ENCODE results near the gene RANBP2.

Gene RANBP2

DNA sequence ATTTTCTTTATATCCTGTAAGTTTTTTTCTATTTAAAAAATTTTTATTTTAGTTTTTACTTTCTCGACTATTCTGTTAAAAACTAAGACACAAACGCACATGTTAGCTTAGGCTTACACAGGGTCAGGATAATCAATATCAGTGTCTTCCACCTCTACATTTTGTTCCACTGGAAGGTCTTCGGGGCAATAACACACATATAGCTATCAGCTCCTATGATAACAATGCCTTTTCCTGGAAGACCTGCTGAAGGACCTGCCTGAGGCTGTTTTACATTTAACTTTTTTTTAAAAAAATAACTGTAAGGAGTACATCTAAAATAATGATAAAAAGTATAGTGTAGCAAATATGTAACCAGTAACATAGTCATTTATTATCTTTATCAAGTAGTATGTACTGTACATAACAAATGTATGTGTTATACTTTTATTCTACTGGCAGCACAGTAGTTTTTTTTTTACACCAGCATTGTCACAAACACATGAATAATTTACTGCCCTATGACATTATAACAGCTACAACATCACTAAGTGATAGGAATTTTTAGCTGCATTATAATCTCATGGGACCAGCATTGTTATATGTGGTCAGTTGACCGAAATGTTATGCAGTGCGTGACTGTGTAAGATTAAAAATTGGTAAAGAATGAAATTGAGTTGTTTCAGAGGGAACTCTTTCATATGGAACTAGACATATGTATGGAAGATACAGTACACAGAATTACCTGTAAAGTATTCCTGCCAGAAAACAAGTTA is 105.2 kb downstream of the RANBP2 start:
- no peak overlapping the region for H3K27ac ChIP-seq
- TF ChIP-seq, protein P1, sequence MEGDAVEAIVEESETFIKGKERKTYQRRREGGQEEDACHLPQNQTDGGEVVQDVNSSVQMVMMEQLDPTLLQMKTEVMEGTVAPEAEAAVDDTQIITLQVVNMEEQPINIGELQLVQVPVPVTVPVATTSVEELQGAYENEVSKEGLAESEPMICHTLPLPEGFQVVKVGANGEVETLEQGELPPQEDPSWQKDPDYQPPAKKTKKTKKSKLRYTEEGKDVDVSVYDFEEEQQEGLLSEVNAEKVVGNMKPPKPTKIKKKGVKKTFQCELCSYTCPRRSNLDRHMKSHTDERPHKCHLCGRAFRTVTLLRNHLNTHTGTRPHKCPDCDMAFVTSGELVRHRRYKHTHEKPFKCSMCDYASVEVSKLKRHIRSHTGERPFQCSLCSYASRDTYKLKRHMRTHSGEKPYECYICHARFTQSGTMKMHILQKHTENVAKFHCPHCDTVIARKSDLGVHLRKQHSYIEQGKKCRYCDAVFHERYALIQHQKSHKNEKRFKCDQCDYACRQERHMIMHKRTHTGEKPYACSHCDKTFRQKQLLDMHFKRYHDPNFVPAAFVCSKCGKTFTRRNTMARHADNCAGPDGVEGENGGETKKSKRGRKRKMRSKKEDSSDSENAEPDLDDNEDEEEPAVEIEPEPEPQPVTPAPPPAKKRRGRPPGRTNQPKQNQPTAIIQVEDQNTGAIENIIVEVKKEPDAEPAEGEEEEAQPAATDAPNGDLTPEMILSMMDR (IDR thresholded peaks at IDR 0.05): no peak
- TF ChIP-seq ZFX (IDR thresholded peaks at IDR 0.05; ENCODE audit: borderline replicate concordance): no peak

DNA sequence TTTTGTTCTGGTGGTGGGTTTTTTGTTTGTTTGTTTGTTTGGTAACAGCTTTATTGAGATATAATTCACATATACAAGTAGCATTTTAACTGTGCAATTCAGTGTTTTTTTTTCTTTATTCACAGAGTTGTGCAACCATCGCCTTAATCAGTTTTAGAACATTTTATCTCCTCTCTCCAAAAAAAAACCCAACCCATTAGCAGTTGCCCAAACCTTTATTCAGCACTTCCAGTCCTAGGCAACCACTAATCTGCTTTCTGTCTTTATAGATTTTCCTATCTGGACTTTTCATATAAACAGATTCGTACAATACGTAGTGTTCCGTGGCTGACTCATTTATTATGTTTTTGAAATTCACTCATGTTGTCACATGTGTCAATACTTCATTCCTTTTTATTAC is 106.0 kb downstream of the RANBP2 start:
- no peak overlapping the region for H3K27ac ChIP-seq
- no peak for TF ChIP-seq ZFX (IDR thresholded peaks at IDR 0.05; ENCODE audit: borderline replicate concordance)
- TF ChIP-seq, protein P1 (IDR thresholded peaks at IDR 0.05): no peak

DNA sequence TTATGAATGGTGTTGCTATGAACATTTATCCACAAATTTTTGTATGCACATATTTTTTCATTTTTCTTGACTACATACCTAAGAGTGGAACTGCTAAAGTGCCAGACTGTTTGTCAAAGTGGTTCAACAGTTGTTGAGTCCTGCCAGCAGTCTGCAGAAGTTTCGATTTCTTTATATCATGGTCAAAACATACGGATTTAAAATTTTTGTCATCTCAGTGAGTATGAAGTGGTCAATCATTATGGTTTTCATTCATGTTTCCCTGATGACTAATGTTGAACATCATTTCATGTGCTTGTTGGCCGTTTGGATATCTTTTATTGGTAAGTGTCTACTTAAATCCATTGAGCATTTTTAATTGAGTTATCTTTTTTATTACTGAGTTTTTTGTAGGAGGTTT is 106.5 kb downstream of the RANBP2 start:
- TF ChIP-seq ZFX (IDR thresholded peaks at IDR 0.05; ENCODE audit: borderline replicate concordance): no peak
- no peak overlapping the region for H3K27ac ChIP-seq

DNA sequence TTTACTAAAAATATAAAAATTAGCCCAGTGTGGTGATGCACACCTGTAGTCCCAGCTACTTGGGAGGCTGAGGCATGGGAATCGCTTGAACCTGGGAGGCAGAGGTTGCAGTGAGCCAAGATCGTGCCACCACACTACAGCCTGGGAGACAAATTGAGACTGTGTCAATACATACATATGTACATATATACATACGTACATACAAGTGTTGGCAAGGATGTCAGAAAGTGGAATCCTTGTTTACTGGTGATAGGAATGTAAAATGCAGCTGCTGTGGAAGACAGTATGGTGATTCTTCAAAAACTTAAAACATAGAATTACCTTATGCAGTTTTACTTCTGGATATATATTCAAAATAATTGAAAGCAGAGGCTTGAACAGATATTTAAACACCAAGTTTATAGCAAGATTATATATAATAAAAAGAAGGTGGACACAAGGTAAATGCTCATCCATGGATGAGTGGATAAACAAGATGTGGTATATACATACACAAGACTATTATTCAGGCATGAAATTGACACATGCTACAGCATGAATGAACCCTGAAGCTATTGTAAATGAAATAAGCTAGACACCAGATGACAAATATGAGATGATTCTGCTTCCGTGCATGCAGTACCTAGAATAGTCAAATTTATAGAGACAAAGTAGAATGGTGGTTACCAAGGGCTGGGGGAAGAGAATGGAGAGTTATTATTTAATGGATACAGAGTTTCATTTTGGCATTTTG is 110.5 kb downstream of the RANBP2 start:
- TF ChIP-seq, protein P1 (IDR thresholded peaks at IDR 0.05): no peak
- TF ChIP-seq ZFX (IDR thresholded peaks at IDR 0.05; ENCODE audit: borderline replicate concordance): no peak
- H3K27ac ChIP-seq: no peak overlapping the region

DNA sequence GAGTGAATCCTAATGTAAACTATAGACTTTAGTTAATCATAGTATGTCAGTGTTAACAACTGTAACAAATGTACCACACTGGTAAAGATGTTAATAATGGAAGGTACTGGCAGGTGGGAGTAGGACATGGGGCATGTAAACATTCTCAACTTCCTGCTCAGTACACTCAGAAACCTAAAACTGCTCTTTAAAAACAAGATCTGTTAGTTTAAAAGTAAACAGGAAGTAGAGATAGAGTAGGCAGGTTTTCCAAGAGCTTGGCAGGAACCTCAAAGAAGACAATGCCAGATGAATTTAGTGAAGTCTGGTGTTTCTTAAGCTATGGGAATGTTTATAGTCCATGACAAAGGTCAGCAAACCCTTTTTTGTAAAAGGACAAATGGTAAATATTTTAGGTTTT is 113.9 kb downstream of the RANBP2 start:
- no peak overlapping the region for H3K27ac ChIP-seq
- no peak for TF ChIP-seq ZFX (IDR thresholded peaks at IDR 0.05; ENCODE audit: borderline replicate concordance)
- TF ChIP-seq, protein P1 (IDR thresholded peaks at IDR 0.05): no peak

DNA sequence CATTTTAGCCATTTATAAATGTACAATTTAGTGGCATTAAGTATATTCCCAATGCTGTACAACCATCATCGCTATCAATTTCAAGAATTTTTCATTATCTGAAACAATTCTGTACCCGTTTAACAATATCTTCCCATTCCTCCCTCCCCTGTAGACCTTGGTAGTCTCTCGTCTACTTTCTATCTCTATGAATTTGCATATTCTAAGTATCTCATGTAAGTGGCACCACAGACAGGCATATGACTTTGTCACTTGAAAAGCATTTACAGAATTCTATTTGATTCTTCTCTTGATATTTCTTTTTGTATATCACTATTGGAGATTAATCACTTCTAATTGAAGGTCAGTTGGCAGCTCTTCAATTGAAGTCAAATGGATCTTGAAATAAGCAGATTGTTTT is 115.3 kb downstream of the RANBP2 start:
- TF ChIP-seq, protein P1 (IDR thresholded peaks at IDR 0.05): no peak
- no peak for TF ChIP-seq ZFX (IDR thresholded peaks at IDR 0.05; ENCODE audit: borderline replicate concordance)

DNA sequence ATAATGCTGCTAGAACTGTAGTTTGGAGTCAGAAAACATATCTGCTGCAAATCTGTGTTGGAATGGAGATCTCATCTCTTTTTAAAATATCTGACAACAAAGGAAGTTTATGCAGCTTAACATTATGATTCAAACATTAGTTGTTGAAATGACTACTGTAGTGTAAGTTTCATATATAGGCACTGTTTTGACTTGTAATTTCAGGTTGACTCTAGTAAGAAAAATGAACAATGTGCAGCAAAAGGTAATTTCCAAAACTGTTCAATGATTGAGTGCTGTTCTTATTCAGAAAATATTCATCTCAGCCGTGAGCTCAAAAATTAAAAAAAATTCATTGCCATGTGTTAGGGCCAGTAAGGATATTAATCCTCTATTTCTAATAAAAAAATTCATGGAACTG is 115.8 kb downstream of the RANBP2 start:
- TF ChIP-seq ZFX (IDR thresholded peaks at IDR 0.05; ENCODE audit: borderline replicate concordance): no peak
- TF ChIP-seq, protein P1 (IDR thresholded peaks at IDR 0.05): no peak
- no peak overlapping the region for H3K27ac ChIP-seq

More for the DNA sequence above, 115.3 kb downstream of the RANBP2 start:
- H3K27ac ChIP-seq: no peak overlapping the region
